ENCODE data around the gene PPCDC.

Gene PPCDC

GRCh38 chr15:75042730-75043508 lies 19.5 kb downstream of the PPCDC start:
- Histone ChIP-seq H4K20me1 (ENCODE audit: insufficient read depth, low read length) (0 out of 2 replicates have a peak, but pooled peaks cover 5% of the 10 kb centered on the region), H3K36me3 (ENCODE audit: insufficient read depth, low read length) (peaks cover 13% of the 10 kb centered on the region; the same call in 1 of the 2 replicates), H3K27ac (ENCODE audit: low read length) (no peak overlapping the region; the same call in 1 of the 2 replicates), H3K27me3 (ENCODE audit: insufficient read depth, low read length, poor library complexity) (no peaks in the 10 kb centered on the region), H3K79me2 (ENCODE audit: insufficient read depth, low read length) (no peaks in the 10 kb centered on the region), H2AFZ (ENCODE audit: low read depth, low read length) (no peak overlapping the region), H3K4me1 (ENCODE audit: insufficient read depth, low read length) (no peaks in the 10 kb centered on the region), H3K4me3 (ENCODE audit: low read depth in 1 of 2, low read length in 2 of 2) (no peak overlapping the region), H3K9ac (ENCODE audit: low read depth, low read length) (no peak overlapping the region), H3K9me3 (ENCODE audit: insufficient read depth, low read length, severe bottlenecking) (no peaks in the 10 kb centered on the region), H3K4me2 (ENCODE audit: insufficient read depth, low read length) (no peak overlapping the region)
- peak; percentile 55 for TF ChIP-seq CTCF (IDR thresholded peaks at IDR 0.05; ENCODE audit: borderline replicate concordance, extremely low read depth, low read length, poor library complexity, severe bottlenecking)
- TF ChIP-seq EZH2 (IDR thresholded peaks at IDR 0.05; ENCODE audit: borderline replicate concordance, low read depth, low read length, severe bottlenecking): no peak
- peak; percentile 66 for ATAC-seq (ENCODE audit: insufficient read depth, low read depth)
- peak; percentile 39 for DNase-seq

GRCh38 chr15:75043509-75044257 lies 20.3 kb downstream of the PPCDC start:
- no peak for DNase-seq
- Histone ChIP-seq H4K20me1 (ENCODE audit: insufficient read depth, low read length) (0 out of 2 replicates have a peak, but pooled peaks cover 5% of the 10 kb centered on the region), H2AFZ (ENCODE audit: low read depth, low read length) (no peak overlapping the region), H3K4me2 (ENCODE audit: insufficient read depth, low read length) (no peak overlapping the region), H3K27me3 (ENCODE audit: insufficient read depth, low read length, poor library complexity) (no peaks in the 10 kb centered on the region), H3K27ac (ENCODE audit: low read length) (no peak overlapping the region; the same call in 1 of the 2 replicates), H3K9me3 (ENCODE audit: insufficient read depth, low read length, severe bottlenecking) (no peaks in the 10 kb centered on the region), H3K36me3 (ENCODE audit: insufficient read depth, low read length) (peaks cover 14% of the 10 kb centered on the region; the same call in 1 of the 2 replicates), H3K9ac (ENCODE audit: low read depth, low read length) (no peak overlapping the region), H3K4me1 (ENCODE audit: insufficient read depth, low read length) (no peaks in the 10 kb centered on the region), H3K79me2 (ENCODE audit: insufficient read depth, low read length) (no peaks in the 10 kb centered on the region), H3K4me3 (ENCODE audit: low read depth in 1 of 2, low read length in 2 of 2) (no peak overlapping the region)
- TF ChIP-seq CTCF (IDR thresholded peaks at IDR 0.05; ENCODE audit: borderline replicate concordance, extremely low read depth, low read length, poor library complexity, severe bottlenecking) (no peak), EZH2 (IDR thresholded peaks at IDR 0.05; ENCODE audit: borderline replicate concordance, low read depth, low read length, severe bottlenecking) (no peak)
- ATAC-seq (ENCODE audit: insufficient read depth, low read depth): no peak

- no peak for DNase-seq
- Histone ChIP-seq H3K4me2 (ENCODE audit: insufficient read depth, low read length) (no peak overlapping the region), H3K4me1 (ENCODE audit: insufficient read depth, low read length) (no peaks in the 10 kb centered on the region), H3K36me3 (ENCODE audit: insufficient read depth, low read length) (peaks cover 19% of the 10 kb centered on the region), H3K9me3 (ENCODE audit: insufficient read depth, low read length, severe bottlenecking) (no peaks in the 10 kb centered on the region), H3K27ac (ENCODE audit: low read length) (no peak overlapping the region), H2AFZ (ENCODE audit: low read depth, low read length) (no peak overlapping the region), H3K27me3 (ENCODE audit: insufficient read depth, low read length, poor library complexity) (no peaks in the 10 kb centered on the region), H4K20me1 (ENCODE audit: insufficient read depth, low read length) (0 out of 2 replicates have a peak, but pooled peaks cover 5% of the 10 kb centered on the region), H3K79me2 (ENCODE audit: insufficient read depth, low read length) (no peaks in the 10 kb centered on the region), H3K4me3 (ENCODE audit: low read depth in 1 of 2, low read length in 2 of 2) (no peak overlapping the region), H3K9ac (ENCODE audit: low read depth, low read length) (no peak overlapping the region)
- TF ChIP-seq CTCF (IDR thresholded peaks at IDR 0.05; ENCODE audit: borderline replicate concordance, extremely low read depth, low read length, poor library complexity, severe bottlenecking): no peak
- no peak for TF ChIP-seq EZH2 (IDR thresholded peaks at IDR 0.05; ENCODE audit: borderline replicate concordance, low read depth, low read length, severe bottlenecking)
- no peak for ATAC-seq (ENCODE audit: insufficient read depth, low read depth)
Observed at GRCh38 chr15:75044258-75044878, 21.0 kb downstream of the PPCDC start.
